Activated CD8-positive, alpha-beta memory T cell treated with anti-CD3 and anti-CD28 coated beads, Interleukin-2, amount 50 U/mL, for 1 hour (primary cell): ENCODE data around the gene DBN1.
A peak's percentile ranks its signal among the peaks of the same experiment; 100 is the strongest.
"Not testable (repeated sequence)": the region's sequence is repeated elsewhere in the genome, so short reads cannot be mapped to it uniquely, and the experiment has no call there.

Source experiments
- DNase-seq: peaks from one replicate; pipeline ENCODE4 v3.0.0-alpha.2; 2020; ENCODE audit errors: extremely low read depth

The DBN1 gene

GRCh38 chr5:177429248-177430040 lies 44.0 kb downstream of the DBN1 start:
- DNase-seq = peak; percentile 66

DNA sequence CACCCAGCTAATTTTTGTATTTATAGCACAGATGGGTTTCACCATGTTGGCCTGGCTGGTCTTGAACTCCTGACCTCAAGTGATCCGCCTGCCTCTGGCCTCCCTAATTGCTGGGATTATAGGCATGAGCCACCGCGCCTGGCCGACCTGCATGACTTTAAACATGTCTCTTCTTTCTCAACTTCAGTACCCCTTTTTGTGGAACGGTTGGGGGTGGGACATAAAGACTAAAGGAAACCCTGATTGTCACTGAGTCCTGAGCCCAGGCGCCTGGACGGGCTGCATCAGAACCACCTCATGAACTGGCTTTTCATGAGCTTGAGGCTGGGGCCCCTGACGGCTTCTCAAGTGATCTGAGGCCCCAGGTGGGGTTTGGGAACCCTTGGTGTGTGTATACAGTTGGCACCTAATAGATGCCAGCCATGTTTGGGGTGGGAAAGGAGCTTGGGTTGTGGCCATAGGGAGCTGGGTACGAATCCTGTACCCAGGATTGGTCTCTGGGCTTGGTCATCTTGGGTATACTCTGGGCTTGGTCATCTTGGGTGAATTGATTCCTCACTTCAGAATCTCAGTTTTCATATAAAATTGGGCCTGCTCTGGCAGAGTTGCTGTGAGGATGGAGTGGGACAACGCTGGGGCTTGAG lies 44.7 kb downstream of the DBN1 start:
- no peak for DNase-seq

DNA sequence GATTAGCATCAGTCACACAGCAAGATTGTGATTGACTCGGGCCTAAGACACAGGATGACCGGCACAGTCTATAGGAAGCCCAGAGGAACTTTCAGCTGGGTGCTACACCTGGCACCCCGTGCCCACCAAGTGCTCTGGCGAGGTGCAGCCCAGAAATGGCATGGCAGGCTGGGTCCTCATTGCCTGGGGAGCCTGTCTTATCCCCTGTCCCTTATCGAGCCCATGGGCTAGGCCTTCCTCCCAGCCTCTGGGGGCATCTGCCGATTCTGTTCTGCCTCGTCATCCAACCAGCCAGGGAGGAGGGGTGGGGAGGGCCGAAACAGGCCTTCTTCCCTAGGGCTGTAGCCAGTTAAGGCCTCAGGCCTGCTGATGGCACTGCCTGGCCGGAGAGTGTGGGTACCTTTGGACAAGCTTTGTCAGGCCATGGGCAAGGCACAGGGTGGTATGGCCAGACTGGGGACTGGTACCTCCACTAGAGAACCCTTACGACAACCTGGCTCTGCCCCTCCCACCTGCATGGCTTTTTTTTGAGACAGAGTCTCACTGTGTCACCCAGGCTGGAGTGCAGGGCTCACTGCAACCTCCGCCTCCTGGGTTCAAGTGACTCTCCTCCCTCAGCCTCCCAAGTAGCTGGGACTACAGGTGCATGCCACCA lies 45.4 kb downstream of the DBN1 start:
- no peak for DNase-seq

- DNase-seq = no peak
These were observed 46.1 kb downstream of the DBN1 start for GRCh38 chr5:177427211-177427822.

- no peak for DNase-seq
These were observed 46.7 kb downstream of the DBN1 start, which contains the start of gene GRK6 for GRCh38 chr5:177426566-177427210. Gene GRK6 (plus strand): TSS chr5:177426676. CDS start chr5:177426846, 170 bp downstream.

DNA sequence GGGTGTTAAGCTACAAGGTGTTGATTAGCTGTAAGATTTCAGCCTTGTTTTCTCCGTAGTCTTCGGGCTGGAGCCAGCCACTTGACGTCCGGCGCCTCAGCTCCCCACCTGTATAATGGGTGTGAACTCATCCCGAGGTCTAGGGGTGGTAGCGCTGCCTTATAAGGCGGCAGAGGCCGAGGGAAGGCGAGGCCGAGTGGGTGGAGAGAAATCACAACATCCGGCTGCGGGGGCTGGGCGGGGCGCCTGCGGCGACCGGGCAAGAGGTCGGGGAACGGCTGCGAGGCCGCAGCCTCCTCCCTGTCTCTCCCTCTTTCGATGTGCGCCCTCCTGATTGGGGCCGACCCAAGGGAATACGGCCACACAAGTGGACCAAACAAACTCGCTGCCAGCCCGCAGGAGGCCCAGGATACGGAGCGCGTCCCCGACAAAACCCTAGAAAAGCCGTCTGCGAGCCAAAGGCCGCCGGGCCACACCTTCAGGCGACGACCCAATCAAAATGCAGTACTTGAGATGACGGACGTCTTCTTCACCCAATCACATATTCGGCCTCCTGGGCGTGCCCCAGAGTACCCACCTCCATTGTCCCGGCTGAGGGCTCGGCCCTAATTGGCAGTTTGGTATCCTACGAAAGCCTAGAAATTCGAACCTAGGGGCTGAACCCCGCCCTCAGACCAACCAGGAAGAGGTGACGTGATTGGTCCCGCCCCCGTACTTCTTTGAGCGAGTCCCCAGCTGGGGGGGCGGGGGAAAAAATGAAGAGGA lies 47.5 kb downstream of the DBN1 start:
- peak; percentile 100 for DNase-seq

GRCh38 chr5:177425196-177425800 lies 48.1 kb downstream of the DBN1 start:
- no peak for DNase-seq

GRCh38 chr5:177423671-177424070 lies 49.8 kb downstream of the DBN1 start:
- DNase-seq = no peak

DNA sequence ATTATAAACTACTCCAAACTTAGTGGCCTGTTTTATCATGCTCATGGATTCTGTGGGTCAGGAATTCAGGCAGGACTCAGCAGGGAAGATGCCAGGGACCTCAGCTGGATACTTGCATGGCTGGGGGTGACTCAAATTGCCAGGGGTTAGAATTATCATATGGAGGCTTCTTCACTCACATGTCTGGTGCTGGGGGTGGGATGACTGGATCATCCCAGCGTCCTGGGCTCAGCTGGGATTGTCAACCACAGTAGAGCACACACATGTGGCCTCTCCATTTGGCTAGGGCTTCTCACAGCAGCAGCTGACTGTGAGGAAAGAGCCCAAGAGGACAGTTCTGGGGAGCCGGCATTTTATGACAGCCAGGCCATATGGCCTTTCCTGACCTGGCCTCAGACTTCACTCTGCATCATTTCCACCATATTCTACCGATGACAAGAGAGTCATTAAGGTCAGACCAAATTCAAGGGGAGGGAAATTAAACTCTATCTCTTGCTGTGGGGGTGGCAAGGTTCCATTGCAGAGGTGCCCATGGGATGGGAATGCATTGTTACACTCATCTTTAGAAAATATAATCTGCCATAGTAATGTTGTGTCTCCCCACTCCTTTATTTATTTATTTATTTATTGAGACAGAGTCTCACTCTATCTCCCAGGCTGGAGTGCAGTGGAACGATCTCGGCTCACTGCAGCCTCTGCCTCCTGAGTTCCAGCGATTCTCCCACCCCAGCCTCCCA lies 52.2 kb downstream of the DBN1 start:
- DNase-seq = no peak

GRCh38 chr5:177420472-177420871 lies 53.0 kb downstream of the DBN1 start:
- not testable (repeated sequence) for DNase-seq

- no peak for DNase-seq
These were observed 54.4 kb downstream of the DBN1 start for GRCh38 chr5:177419046-177419445.

GRCh38 chr5:177417081-177417480 lies 56.4 kb downstream of the DBN1 start:
- DNase-seq = not testable (repeated sequence)

DNA sequence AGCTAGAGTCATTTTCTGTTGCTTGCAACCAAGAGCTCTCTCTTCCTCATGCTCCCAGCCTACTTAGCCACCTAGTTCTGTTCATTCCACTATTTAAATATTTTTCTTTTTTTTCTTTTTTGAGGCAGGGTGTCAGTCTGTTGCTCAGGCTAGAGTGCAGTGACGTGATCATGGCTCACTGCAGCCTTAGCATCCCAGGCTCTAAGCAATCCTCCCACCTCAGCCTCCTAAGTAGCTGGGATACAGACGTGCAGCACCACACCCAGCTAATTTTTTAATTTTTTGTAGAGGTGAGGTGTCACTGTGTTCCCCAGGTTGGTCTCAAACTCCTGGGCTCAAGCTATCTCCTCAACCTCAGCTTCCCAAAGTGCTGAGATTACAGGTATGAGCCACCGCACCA lies 59.0 kb downstream of the DBN1 start:
- DNase-seq = no peak

- DNase-seq = no peak
These were observed 60.7 kb downstream of the DBN1 start for GRCh38 chr5:177412603-177413233.

DNA sequence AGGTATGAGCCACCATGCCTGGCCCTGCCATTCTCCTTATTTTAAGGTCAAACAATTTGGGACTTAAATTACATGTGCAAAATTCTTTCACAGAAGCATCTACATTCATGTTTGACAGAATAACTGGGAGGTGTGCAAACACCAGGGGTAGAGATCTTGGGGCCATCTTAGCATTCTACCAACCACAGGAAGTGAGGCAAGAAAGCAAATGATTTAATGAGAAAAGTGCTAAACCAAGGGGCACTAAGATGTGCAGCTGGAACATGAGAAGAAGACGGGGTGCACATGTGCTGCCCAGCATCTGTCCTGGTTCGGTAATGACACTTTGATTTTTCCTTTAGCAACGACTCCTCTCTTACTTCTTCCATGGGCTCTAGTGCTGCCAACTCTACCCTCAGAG lies 62.9 kb downstream of the DBN1 start:
- no peak for DNase-seq

GRCh38 chr5:177409043-177409801 lies 64.2 kb downstream of the DBN1 start, which contains the start of gene F12:
Gene F12 (minus strand): TSS chr5:177409564. CDS start chr5:177409527, 37 bp downstream.
- DNase-seq = no peak
